Measurements from ENCODE around the gene AMOTL2.

Gene AMOTL2

DNA sequence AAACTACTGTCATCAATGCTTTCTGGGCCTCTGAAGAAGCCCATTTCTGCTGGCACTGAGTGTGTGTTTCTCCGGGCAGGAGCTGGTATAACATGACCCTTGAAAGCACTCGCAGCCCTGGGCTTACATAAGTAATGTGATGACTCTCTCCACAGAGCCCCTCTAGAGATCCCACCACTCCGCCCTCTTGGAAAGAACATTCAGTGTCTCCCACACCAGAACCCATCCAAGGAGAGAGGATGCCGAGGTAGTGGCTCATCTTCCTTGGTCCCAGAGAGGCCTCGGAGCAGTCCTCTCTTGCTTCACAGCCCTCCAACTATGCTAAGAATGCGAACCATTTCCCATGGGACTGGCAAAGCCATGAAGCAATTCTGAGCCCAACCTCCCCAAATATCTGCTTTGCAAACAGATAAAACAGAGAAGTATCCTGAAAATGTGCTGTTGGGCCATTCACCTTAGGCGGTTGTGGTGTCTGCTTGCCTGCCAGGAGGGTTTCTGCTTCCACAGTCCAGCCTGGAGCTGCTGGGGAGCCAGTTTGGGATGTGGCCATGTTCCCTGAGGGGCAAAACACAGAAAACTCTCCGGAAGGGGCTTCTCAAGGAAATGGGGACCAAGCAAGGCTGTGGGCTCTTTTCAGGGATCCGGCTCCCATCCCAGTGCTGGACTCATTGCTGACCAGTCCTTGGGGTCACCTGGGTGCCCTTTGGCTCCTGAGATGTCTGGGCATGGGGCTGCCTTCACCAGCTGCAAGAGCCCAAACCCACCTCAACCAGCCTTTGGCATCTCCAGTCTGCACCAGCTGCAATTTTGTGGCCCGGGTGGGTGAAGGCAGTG is 47.3 kb downstream of the AMOTL2 start:
- H3K9ac ChIP-seq (ENCODE audit: low read length) = no peak overlapping the region
- no peaks in the 10 kb centered on the region for H3K4me1 ChIP-seq (ENCODE audit: low read length)

DNA sequence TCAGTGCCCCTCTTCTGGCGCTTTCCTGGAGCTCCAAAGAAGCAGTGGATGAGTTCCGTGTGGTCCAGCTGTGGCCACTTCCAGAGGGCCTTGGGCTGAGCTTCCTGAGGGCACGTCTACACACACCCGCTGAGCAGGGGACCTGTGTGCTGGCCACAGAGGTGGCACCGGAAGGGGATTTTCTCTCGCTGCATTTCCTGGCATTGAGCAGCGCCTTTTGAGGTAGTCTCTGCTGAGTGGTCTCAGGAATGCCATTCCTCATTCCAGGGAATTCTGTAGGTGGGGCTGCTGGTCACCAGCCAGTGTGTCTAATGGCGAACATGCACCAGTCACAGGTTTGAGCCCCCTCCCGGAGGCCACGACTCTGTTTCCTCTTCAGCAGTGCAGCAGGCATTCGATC is 48.1 kb downstream of the AMOTL2 start:
- Histone ChIP-seq H3K79me2 (ENCODE audit: low read length) (no peaks in the 10 kb centered on the region), H2AFZ (ENCODE audit: low read depth, low read length) (no peak overlapping the region), H3K4me3 (ENCODE audit: low read length) (no peak overlapping the region), H3K27me3 (ENCODE audit: low read depth, low read length) (peaks cover 40% of the 10 kb centered on the region), H3K36me3 (replicated peaks; ENCODE audit: low read depth, low read length) (no peaks in the 10 kb centered on the region), H3K4me2 (ENCODE audit: low read length) (no peak overlapping the region), H3K27ac (ENCODE audit: low read length) (no peak overlapping the region), H3K9ac (ENCODE audit: low read length) (no peak overlapping the region), H3K4me1 (ENCODE audit: low read length) (no peaks in the 10 kb centered on the region), H3K9me3 (ENCODE audit: insufficient read depth, low read length) (no peaks in the 10 kb centered on the region), H4K20me1 (ENCODE audit: insufficient read depth, low read length) (no peaks in the 10 kb centered on the region)
- TF ChIP-seq EZH2phosphoT487 (IDR thresholded peaks at IDR 0.05; ENCODE audit: low read depth) = no peak
- TF ChIP-seq, protein P1, sequence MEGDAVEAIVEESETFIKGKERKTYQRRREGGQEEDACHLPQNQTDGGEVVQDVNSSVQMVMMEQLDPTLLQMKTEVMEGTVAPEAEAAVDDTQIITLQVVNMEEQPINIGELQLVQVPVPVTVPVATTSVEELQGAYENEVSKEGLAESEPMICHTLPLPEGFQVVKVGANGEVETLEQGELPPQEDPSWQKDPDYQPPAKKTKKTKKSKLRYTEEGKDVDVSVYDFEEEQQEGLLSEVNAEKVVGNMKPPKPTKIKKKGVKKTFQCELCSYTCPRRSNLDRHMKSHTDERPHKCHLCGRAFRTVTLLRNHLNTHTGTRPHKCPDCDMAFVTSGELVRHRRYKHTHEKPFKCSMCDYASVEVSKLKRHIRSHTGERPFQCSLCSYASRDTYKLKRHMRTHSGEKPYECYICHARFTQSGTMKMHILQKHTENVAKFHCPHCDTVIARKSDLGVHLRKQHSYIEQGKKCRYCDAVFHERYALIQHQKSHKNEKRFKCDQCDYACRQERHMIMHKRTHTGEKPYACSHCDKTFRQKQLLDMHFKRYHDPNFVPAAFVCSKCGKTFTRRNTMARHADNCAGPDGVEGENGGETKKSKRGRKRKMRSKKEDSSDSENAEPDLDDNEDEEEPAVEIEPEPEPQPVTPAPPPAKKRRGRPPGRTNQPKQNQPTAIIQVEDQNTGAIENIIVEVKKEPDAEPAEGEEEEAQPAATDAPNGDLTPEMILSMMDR (IDR thresholded peaks at IDR 0.05; ENCODE audit: low read depth, low read length) = no peak

More for the DNA sequence above, 47.3 kb downstream of the AMOTL2 start:
- Histone ChIP-seq H3K27me3 (ENCODE audit: low read depth, low read length) (peaks cover 42% of the 10 kb centered on the region), H3K4me2 (ENCODE audit: low read length) (no peak overlapping the region), H3K9me3 (ENCODE audit: insufficient read depth, low read length) (no peaks in the 10 kb centered on the region), H3K36me3 (replicated peaks; ENCODE audit: low read depth, low read length) (no peaks in the 10 kb centered on the region), H3K79me2 (ENCODE audit: low read length) (no peaks in the 10 kb centered on the region), H3K4me3 (ENCODE audit: low read length) (no peak overlapping the region), H4K20me1 (ENCODE audit: insufficient read depth, low read length) (no peaks in the 10 kb centered on the region), H3K27ac (ENCODE audit: low read length) (no peak overlapping the region), H2AFZ (ENCODE audit: low read depth, low read length) (no peak overlapping the region)
- TF ChIP-seq EZH2phosphoT487 (IDR thresholded peaks at IDR 0.05; ENCODE audit: low read depth) = no peak
- TF ChIP-seq, protein P1 (IDR thresholded peaks at IDR 0.05; ENCODE audit: low read depth, low read length) = no peak

DNA sequence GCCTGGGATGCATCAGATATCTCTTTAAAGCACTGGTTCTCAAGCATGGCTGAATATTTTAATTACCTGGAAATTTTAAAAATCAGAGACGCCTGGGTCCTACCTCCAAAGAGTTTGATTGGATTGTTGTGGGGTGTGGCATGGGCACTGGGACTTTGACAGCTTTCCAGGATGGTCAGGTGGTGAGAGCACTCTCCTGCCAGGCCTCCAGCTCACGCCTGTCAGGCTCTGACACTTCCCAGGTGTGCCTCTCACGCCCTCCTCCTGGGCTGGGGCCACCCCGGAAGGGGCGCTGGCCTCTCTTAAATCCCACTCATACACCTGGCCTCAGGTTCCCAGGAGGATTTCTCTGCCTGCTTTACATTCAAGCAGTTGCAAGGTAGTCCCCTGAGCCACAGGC is 48.5 kb downstream of the AMOTL2 start:
- Histone ChIP-seq H3K79me2 (ENCODE audit: low read length) (no peaks in the 10 kb centered on the region), H2AFZ (ENCODE audit: low read depth, low read length) (no peak overlapping the region), H3K4me2 (ENCODE audit: low read length) (no peak overlapping the region), H3K9ac (ENCODE audit: low read length) (no peak overlapping the region), H3K4me1 (ENCODE audit: low read length) (no peaks in the 10 kb centered on the region), H3K36me3 (replicated peaks; ENCODE audit: low read depth, low read length) (no peaks in the 10 kb centered on the region), H3K27me3 (ENCODE audit: low read depth, low read length) (peaks cover 42% of the 10 kb centered on the region), H3K27ac (ENCODE audit: low read length) (no peak overlapping the region), H3K4me3 (ENCODE audit: low read length) (no peak overlapping the region), H3K9me3 (ENCODE audit: insufficient read depth, low read length) (no peaks in the 10 kb centered on the region), H4K20me1 (ENCODE audit: insufficient read depth, low read length) (no peaks in the 10 kb centered on the region)
- TF ChIP-seq, protein P1 (IDR thresholded peaks at IDR 0.05; ENCODE audit: low read depth, low read length) = no peak
- TF ChIP-seq EZH2phosphoT487 (IDR thresholded peaks at IDR 0.05; ENCODE audit: low read depth) = no peak

DNA sequence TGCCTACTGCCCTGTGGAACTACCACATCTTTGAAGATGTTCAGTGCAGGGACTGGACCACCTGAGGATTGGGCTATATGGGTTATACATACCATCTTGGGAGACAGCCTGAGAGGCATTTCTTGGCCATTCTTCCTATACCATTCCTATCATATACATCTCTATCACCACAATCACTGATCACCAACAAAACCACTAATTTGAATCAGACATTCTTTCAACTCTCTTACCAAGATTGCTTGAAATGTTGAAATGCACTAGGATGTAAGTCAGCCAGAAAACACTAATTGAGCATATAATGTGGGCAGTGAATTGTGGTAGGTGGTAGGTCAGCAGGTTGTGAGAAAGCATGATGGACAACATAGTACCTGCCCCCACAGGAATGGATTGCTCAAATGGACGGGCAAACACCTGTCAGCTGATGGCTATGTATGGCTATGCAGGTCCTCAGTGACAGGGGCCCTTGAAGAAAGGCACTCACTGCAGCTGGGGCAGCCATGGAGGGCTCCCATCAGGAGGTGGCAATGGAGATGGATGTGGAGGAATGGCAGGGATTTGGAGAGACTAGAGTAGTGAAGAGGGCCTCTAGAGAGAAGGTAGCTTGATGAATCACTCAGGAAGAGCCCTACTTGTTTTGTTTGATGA is 49.1 kb downstream of the AMOTL2 start:
- no peak overlapping the region for H3K27ac ChIP-seq (ENCODE audit: low read length)
- H3K4me2 ChIP-seq (ENCODE audit: low read length) = no peak overlapping the region
- no peak overlapping the region for H3K4me3 ChIP-seq (ENCODE audit: low read length)
- H3K79me2 ChIP-seq (ENCODE audit: low read length) = no peaks in the 10 kb centered on the region
- no peaks in the 10 kb centered on the region for H4K20me1 ChIP-seq (ENCODE audit: insufficient read depth, low read length)
- no peaks in the 10 kb centered on the region for H3K9me3 ChIP-seq (ENCODE audit: insufficient read depth, low read length)
- peaks cover 46% of the 10 kb centered on the region for H3K27me3 ChIP-seq (ENCODE audit: low read depth, low read length)
- no peak for TF ChIP-seq EZH2phosphoT487 (IDR thresholded peaks at IDR 0.05; ENCODE audit: low read depth)
- TF ChIP-seq, protein P1 (IDR thresholded peaks at IDR 0.05; ENCODE audit: low read depth, low read length) = no peak
- H3K4me1 ChIP-seq (ENCODE audit: low read length) = no peaks in the 10 kb centered on the region
- H2AFZ ChIP-seq (ENCODE audit: low read depth, low read length) = no peak overlapping the region
- H3K9ac ChIP-seq (ENCODE audit: low read length) = no peak overlapping the region
- no peaks in the 10 kb centered on the region for H3K36me3 ChIP-seq (replicated peaks; ENCODE audit: low read depth, low read length)

Measured in OCI-LY3 (cell line).